ENCODE measurements around the gene CBFA2T2.
"Not testable (repeated sequence)": the region's sequence is repeated elsewhere in the genome, so short reads cannot be mapped to it uniquely, and the experiment has no call there.

The CBFA2T2 gene

DNA sequence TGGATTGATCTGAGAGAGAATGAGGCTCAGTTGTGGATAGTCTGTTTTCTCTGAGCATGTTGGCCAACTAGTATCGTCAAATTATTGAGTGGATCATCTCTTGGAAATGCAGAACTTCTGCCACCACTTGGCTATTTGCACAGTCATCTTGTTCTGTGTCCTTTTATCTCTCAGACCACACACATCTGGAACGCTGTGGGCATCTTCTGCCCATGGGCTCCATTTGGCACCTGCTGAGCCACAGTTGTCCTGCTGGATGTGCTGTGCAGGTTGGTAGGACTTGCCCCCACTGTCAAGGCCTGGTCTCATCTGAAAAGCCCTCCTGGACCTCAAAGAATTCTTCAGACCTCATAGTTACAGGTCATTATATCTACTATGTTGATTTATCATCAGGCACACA lies 155.5 kb downstream of the CBFA2T2 start:
- in situ Hi-C loops (cut with HindIII; ENCODE audit: low sequenced_read_pairs): no loop called here
- H3K4me3 ChIP-seq (ENCODE audit: low read depth, low read length): no peak overlapping the region
- no peak for DNase-seq (ENCODE audit: low read depth, low spot score)
- TF ChIP-seq, protein P1, sequence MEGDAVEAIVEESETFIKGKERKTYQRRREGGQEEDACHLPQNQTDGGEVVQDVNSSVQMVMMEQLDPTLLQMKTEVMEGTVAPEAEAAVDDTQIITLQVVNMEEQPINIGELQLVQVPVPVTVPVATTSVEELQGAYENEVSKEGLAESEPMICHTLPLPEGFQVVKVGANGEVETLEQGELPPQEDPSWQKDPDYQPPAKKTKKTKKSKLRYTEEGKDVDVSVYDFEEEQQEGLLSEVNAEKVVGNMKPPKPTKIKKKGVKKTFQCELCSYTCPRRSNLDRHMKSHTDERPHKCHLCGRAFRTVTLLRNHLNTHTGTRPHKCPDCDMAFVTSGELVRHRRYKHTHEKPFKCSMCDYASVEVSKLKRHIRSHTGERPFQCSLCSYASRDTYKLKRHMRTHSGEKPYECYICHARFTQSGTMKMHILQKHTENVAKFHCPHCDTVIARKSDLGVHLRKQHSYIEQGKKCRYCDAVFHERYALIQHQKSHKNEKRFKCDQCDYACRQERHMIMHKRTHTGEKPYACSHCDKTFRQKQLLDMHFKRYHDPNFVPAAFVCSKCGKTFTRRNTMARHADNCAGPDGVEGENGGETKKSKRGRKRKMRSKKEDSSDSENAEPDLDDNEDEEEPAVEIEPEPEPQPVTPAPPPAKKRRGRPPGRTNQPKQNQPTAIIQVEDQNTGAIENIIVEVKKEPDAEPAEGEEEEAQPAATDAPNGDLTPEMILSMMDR (IDR thresholded peaks at IDR 0.05; ENCODE audit: low read depth, low read length): no peak

DNA sequence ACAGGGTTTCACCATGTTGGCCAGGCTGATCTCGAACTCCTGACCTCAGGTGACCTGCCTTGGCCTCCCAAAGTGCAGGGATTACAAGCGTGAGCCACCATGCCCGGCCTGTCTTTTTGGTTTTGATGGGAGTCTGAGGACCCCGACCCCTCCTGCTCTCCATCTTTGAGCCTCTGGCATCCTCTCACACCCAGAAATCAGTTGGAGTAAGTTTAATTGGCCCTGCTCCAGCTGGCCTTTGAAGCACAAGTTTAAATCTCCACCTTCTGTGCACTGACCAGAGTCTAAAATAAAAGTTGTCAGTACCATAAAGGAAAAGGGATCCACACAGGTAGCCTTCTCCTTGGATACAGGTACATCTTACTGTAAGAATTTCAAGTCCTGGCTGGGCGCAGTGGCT lies 156.3 kb downstream of the CBFA2T2 start:
- in situ Hi-C loops (cut with HindIII; ENCODE audit: low sequenced_read_pairs): no loop called here
- no peak overlapping the region for H3K4me3 ChIP-seq (ENCODE audit: low read depth, low read length)
- TF ChIP-seq, protein P1 (IDR thresholded peaks at IDR 0.05; ENCODE audit: low read depth, low read length): no peak
- no peak for DNase-seq (ENCODE audit: low read depth, low spot score)

DNA sequence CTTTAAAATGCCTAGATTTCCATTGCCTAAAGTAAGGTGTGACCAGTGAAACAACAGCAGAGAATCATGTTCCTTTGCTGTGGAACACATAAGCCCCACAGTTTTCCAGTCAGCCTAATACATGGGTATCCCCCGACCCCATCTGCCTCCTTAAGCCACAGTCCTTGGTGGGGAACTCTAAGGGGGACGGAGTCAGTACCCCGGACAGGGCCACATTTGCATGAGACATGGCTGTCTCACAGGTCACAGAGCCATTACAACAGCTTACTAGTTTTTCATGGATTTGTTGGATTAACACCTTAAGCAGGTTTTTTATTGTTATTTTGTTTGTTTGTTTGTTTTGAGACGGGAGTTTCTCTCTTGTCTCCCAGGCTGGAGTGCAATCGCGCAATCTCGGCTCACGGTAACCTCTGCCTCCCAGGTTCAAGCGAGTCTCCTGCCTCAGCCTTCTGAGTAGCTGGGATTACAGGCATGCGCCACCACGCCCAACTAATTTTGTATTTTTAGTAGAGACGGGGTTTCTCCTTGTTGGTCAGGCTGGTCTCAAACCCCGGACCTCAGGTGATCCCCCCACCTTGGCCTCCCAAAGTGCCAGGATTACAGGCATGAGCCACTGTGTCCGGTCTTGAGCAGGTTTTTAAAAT lies 157.2 kb downstream of the CBFA2T2 start:
- in situ Hi-C loops (cut with HindIII; ENCODE audit: low sequenced_read_pairs); H3K4me3 ChIP-seq (ENCODE audit: low read depth, low read length); DNase-seq (ENCODE audit: low read depth, low spot score): not testable (repeated sequence)

DNA sequence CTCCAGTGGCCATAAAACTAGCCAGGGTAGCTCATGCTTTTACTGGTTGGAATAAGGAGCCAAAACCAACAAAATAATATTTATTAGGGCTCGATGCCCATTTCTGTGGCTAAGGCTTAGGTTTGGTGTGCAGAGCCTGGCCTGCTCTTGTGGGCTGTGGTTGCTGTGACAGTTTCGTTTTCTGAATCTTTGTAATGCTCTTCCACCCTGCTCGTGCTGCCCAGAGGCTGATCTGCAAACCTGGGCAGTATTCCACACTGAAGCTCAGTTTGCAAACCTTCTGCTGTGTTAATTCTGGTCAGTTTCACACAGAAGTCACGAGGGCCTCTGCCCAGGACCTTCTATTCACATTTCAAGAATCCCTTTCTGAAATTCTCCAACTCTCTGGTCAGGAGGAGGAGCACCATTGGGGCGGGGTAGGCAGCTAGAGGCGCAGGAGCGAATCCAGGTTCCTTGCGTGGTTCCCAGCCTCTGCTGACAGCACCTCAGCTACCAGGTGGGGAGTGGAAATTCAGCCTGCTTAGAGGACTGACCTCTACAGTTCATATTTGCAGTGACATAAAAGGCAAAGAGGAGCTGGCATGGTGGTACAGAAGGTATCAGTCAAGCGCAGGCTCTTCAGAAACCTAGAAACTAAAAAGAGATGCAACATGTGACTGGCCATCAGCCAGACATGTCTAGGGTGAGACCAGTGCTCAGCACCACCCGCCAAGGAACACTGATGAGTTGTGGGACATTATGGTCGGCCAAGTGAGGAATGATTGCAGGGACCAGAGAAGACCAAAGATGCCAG lies 157.9 kb downstream of the CBFA2T2 start:
- TF ChIP-seq, protein P1 (IDR thresholded peaks at IDR 0.05; ENCODE audit: low read depth, low read length): no peak
- peak; percentile 95 for DNase-seq (ENCODE audit: low read depth, low spot score)
- in situ Hi-C loops (cut with HindIII; ENCODE audit: low sequenced_read_pairs): no loop called here
- no peak overlapping the region for H3K4me3 ChIP-seq (ENCODE audit: low read depth, low read length)

- peak; percentile 30 for DNase-seq (ENCODE audit: low read depth, low spot score)
- TF ChIP-seq, protein P1 (IDR thresholded peaks at IDR 0.05; ENCODE audit: low read depth, low read length): no peak
- H3K4me3 ChIP-seq (ENCODE audit: low read depth, low read length): no peak overlapping the region
- in situ Hi-C loops (cut with HindIII; ENCODE audit: low sequenced_read_pairs): no loop called here
Measured at GRCh38 chr20:33648396-33649004, 158.6 kb downstream of the CBFA2T2 start.

DNA sequence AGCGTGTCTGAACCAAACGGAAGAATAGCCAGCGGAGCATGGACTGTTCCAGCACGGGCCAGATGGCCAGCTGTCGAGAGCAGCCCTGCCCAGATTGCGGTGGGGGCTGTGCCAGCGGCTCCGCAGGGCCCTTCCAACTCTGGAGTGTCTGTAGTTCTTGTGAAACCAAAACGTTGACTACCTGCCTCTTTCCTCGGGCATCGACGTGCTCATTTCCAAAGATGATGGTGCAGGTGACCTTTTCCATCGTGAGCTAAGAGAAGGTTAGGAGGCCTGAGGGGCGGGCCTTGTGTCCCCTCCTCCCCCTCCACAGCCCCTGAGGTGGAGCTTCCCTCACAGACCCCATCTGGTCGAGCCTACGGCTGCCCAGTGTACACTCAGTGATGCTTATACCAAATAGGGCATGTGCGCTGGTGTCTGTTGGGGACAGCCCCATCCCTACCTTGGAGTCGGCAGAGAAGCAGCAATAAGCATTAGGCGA lies 159.3 kb downstream of the CBFA2T2 start:
- TF ChIP-seq, protein P1 (IDR thresholded peaks at IDR 0.05; ENCODE audit: low read depth, low read length): no peak
- H3K4me3 ChIP-seq (ENCODE audit: low read depth, low read length): no peak overlapping the region
- in situ Hi-C loops (cut with HindIII; ENCODE audit: low sequenced_read_pairs): no loop called here
- DNase-seq (ENCODE audit: low read depth, low spot score): no peak
